Endometrial microvascular endothelial cells (primary cell): Measurements from ENCODE around the gene SEMA4D. TPM values are rescaled to one million over a fixed set of nuclear protein-coding genes. Genes with fewer than 3 reads are reported as not detected.
"Not testable (repeated sequence)": the region's sequence is repeated elsewhere in the genome, so short reads cannot be mapped to it uniquely, and the experiment has no call there.

Source experiments
- in situ Hi-C: cut with HindIII; loops from 2 replicates; pipeline ENCODE4 v1.10.0; 2017; ENCODE audit warnings: low sequenced_read_pairs, low pct_unique_long_range_greater_than_20kb; ENCODE audit errors: inconsistent ontology term
- total RNA-seq: library from RNA; depleted of rRNA; stranded (reverse); fragments of >200 nt; gene quantifications from one replicate; pipeline ENCODE4 v1.2.3, GENCODE V29; 2015; ENCODE audit errors: inconsistent ontology term

SEMA4D gene
- total RNA-seq, 1 donor from 2014 or later: 2.8 TPM

GRCh38 chr9:89354471-89354870 is 143.4 kb downstream of the SEMA4D start:
- in situ Hi-C loops: no loop called here

- in situ Hi-C loops: no loop called here
These were observed 143.9 kb downstream of the SEMA4D start for GRCh38 chr9:89353989-89354388.

- in situ Hi-C loops: no loop called here
These were observed 144.9 kb downstream of the SEMA4D start for GRCh38 chr9:89352874-89353649.

GRCh38 chr9:89352451-89352850 is 145.5 kb downstream of the SEMA4D start:
- in situ Hi-C loops: no loop called here

GRCh38 chr9:89351584-89352300 is 146.2 kb downstream of the SEMA4D start:
- in situ Hi-C loops: no loop called here

- in situ Hi-C loops: no loop called here
These were observed 146.8 kb downstream of the SEMA4D start for GRCh38 chr9:89350988-89351557.

GRCh38 chr9:89349607-89350006 is 148.3 kb downstream of the SEMA4D start:
- in situ Hi-C loops: no loop called here

GRCh38 chr9:89347651-89348050 is 150.3 kb downstream of the SEMA4D start:
- in situ Hi-C loops: no loop called here

- in situ Hi-C loops: no loop called here
These were observed 151.2 kb downstream of the SEMA4D start for GRCh38 chr9:89346696-89347095.

- in situ Hi-C loops: no loop called here
These were observed 152.4 kb downstream of the SEMA4D start for GRCh38 chr9:89345476-89345875.

GRCh38 chr9:89343812-89344211 is 154.1 kb downstream of the SEMA4D start:
- in situ Hi-C loops: not testable (repeated sequence)

- in situ Hi-C loops: no loop called here
These were observed 155.0 kb downstream of the SEMA4D start for GRCh38 chr9:89342948-89343347.

- in situ Hi-C loops: no loop called here
These were observed 155.7 kb downstream of the SEMA4D start for GRCh38 chr9:89342213-89342612.

- in situ Hi-C loops: no loop called here
These were observed 157.6 kb downstream of the SEMA4D start for GRCh38 chr9:89340332-89340731.

- in situ Hi-C loops: no loop called here
These were observed 158.1 kb downstream of the SEMA4D start for GRCh38 chr9:89339807-89340206.

GRCh38 chr9:89330513-89330912 is 167.4 kb downstream of the SEMA4D start:
- in situ Hi-C loops: no loop called here

- in situ Hi-C loops: no loop called here
These were observed 168.0 kb downstream of the SEMA4D start for GRCh38 chr9:89329917-89330316.

- in situ Hi-C loops: no loop called here
These were observed 169.8 kb downstream of the SEMA4D start for GRCh38 chr9:89328064-89328463.

GRCh38 chr9:89325733-89326132 is 172.2 kb downstream of the SEMA4D start:
- in situ Hi-C loops: no loop called here

- in situ Hi-C loops: no loop called here
These were observed 174.5 kb downstream of the SEMA4D start for GRCh38 chr9:89323390-89323789.
